Fibroblast of peridontal ligament (primary cell): ENCODE measurements around the gene FAM200B.

Source experiments
- DNase-seq: peaks from one replicate; pipeline ENCODE4 v3.0.0-alpha.2; 2010; ENCODE audit errors: extremely low read depth

Gene FAM200B

GRCh38 chr4:15681372-15682241 lies at the start of gene FAM200B:
Gene FAM200B (plus strand): TSS chr4:15681827. CDS start chr4:15686978, 5,151 bp downstream.
- DNase-seq: peak; percentile 98

DNA sequence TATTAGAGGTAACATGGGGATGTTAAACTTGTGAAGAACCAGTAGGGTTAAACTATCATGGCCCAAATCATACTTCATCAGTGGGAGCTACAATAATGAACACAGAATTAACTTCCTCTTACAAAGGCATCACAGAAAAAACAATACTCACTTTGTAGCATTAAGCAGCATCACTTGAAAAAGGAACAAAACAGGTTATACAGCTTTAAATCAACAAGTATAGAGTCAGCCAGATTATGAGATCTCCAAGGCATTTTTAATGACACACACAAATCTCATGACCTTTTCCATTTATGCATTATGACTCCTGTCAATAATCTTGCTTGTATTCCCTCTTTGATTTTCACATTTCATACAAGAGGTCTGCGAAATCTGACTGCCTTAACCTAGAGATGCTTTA lies 44.8 kb upstream of the FAM200B start:
- DNase-seq: no peak

DNA sequence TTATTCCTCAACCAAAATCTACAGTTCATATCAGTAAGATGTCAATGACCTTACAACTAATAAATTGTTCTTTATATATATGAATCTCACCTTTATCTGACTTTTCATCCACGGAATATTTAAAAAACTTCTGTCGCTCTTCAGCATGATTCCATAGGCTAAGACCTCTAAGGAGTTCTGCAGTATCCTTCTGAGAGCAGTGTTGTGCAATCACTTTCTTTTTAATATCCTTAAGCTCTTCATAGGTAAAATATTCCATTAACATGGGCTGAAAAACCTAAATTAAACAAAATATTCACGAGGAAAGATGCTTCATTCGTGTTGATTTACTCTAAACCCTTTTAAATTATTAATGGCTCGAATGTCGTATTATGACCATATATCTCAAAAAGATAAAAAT lies 43.2 kb upstream of the FAM200B start:
- no peak for DNase-seq

GRCh38 chr4:15648600-15648999 lies 33.0 kb upstream of the FAM200B start:
- DNase-seq: no peak

GRCh38 chr4:15649914-15650545 lies 31.6 kb upstream of the FAM200B start:
- DNase-seq: peak; percentile 55

GRCh38 chr4:15651676-15652075 lies 30.0 kb upstream of the FAM200B start:
- peak; percentile 43 for DNase-seq

DNA sequence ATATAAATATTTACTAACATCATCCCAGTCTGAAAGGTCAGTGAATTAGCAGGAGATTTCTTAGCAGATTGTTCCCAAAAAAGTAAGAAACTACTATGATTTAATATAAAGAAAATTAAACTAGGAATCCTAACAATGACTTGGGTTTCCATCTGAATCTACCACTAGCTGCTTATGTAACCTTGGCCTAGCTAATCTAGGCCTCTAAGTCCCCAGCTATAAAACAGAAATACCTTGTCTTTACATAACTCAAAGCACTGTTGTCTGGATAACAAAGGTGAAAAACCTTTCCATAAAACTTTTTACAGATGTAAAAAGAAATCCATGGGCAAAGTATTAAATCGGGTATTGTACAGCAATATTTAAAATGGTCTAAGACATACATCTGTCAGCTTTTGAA lies 29.4 kb upstream of the FAM200B start:
- peak; percentile 44 for DNase-seq

- peak; percentile 44 for DNase-seq
Observed at GRCh38 chr4:15652841-15653240, 28.8 kb upstream of the FAM200B start.

DNA sequence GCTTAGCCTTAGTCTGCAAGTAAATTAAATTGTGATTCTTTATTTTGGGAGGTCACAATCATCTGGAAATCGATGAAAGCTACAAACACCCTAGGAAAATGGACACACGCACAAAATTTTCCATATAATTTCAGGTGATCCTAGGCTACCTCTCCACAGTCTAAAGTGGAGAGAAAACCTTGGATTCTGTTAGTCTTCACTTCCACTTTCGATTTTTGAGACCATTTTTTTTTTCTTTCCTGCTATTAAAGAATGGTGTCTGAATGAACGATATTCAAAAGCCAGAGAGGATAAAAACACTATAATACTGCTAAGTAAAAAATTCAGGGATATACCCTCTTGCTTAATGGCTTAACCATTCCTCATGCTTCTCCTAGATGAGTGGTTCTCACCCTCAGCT lies 28.2 kb upstream of the FAM200B start:
- no peak for DNase-seq

- peak; percentile 65 for DNase-seq
Observed at GRCh38 chr4:15653864-15654592, 27.6 kb upstream of the FAM200B start.

- no peak for DNase-seq
Observed at GRCh38 chr4:15654593-15655222, 26.9 kb upstream of the FAM200B start.

DNA sequence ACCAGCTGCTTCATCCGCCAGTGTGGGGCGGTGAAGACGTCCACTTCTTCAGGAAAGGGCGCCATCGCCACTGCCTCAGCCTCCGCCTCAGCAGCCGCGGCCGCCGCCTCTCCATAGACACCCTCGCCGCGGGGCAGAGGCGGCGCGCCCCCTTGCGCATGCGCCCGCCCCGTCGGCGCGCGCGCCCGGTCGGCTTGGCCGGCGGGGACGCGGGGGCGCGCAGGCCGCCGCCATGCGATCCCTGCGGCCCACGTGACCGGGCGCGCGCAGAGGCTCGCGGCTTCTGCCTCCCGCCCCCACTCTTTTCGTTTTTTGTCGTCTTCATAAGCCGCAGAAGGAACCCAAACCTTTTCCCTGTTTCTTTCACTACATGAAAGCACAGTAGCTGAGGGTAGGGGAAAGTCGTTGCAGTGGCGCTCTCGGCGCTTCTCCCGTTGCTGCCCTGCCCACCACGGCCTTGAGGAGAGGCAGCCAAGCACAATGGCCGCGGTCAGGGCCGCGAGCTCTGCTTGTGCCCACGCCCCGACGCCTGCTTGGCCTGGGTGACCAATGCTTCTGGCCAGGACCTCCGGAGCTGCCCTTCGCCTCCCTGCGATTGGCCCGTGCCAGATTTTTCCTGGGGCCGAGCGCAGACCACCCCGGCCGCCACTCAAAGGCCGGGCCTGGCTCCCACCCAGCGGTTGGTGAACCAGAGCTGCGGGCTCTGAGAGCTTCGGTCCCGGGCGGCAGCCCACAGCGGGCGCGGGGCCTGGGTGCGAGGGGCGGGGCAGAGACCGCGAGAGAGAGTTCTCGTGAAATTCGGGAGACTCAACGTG lies 26.2 kb upstream of the FAM200B start, which contains the start of gene FBXL5:
Gene FBXL5 (minus strand): TSS at position 135 of the 815 bp plus-strand sequence. CDS start 70 bp downstream, at position 65.
- peak; percentile 81 for DNase-seq

- DNase-seq: no peak
Observed at GRCh38 chr4:15656038-15656470, 25.6 kb upstream of the FAM200B start.

- DNase-seq: peak; percentile 42
Observed at GRCh38 chr4:15657366-15657765, 24.3 kb upstream of the FAM200B start.

GRCh38 chr4:15658136-15658770 lies 23.4 kb upstream of the FAM200B start:
- DNase-seq: no peak

DNA sequence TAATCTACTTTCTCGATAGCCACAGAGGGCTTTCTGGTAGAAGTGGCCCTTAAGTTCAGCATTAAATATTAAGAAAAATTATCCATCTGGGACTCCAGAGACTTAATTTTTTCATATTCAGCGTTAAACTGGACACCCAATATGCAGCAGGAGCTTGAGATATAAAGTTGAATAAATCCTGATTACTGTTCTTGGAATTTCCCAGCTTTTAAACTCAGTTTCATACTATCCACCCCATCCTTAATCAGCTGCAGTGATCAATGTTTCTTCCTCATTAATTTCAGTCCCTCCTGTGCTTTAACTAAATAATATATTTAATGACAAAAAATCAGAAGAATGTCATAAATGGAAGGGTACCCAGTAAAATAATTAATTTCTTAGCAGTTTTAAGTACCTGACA lies 22.8 kb upstream of the FAM200B start:
- DNase-seq: no peak

DNA sequence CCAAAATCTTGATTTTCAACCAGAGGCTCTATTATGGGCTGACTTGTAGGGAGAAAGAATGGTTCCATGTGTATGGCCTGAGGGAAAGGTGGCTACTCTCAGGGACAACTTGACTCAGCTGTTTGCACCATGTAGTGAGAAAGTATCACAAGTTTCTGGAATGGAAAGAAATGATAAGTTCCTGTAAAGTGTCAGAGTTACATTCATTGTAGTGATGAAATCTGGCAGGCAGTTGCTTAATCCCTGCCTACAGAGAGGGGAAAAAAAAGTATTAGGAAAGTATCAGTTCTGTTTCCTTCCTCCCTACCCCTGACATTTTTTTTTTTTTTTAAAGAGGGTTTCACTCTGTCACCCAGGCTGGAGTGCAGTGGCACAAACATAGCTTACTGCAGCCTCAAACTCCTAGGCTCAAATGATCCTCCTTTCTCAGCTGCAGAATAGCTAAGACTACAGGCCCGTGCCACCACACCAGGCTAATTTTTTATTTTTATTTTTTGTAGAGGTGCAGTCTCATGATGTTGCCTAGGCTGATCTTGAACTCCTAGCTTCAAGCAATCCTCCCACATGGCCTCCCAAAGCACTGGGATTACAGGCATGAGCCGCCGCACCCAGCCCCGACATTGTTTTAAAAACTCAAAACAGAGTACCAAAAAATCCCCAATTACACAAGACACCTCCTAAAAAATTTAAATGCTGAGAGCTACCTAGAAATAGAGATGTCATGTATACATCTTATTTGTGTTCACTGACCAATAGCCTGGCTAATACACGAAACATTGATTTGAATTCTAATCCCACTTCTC lies 21.7 kb upstream of the FAM200B start:
- DNase-seq: peak; percentile 75

- no peak for DNase-seq
Observed at GRCh38 chr4:15665753-15666365, 15.8 kb upstream of the FAM200B start.

DNA sequence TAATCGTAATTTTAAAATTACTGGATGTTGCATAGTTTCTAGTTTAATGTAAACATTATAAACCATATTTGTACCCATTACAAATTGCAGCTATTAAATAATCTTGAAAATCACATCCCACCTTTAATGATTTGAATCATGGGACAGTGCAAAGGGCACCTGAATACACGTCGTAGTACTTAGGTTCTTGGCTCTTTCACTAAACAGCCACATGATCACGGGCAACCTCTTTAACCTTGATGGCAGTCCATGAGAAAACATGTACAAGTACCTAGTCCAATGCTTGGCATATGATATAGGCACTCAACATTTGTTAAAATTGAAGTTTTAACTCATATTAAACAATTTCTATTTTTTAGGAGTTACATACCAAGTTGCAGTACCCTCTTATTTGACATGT lies 14.6 kb upstream of the FAM200B start:
- DNase-seq: no peak
